HL-60 (cell line): Measurements from ENCODE around the gene TTL.
"Not testable (repeated sequence)": the region's sequence is repeated elsewhere in the genome, so short reads cannot be mapped to it uniquely, and the experiment has no call there.

Experiments used
- DNase-seq, 2 experiments: peaks; one replicate each; pipeline ENCODE4 v3.0.0-alpha.2; 2010 to 2020; ENCODE audit warnings: low read depth in 1 of 2, low spot score in 1 of 2
- H3K27ac ChIP-seq: fragments of 250-450 bp; sonication (Bioruptor Pico); replicated peaks from 2 replicates; pipeline ENCODE4 v1.5.1; 2020; ENCODE audit warnings: mild to moderate bottlenecking, moderate library complexity
- H3K27me3 ChIP-seq: fragments of 250-450 bp; sonication (Bioruptor Pico); 2 replicates; pipeline ENCODE4 v1.5.1; 2021; ENCODE audit warnings: mild to moderate bottlenecking, moderate library complexity; ENCODE audit not compliant: insufficient read depth, poor library complexity, severe bottlenecking
- H3K4me3 ChIP-seq: replicated peaks from 2 replicates; pipeline ENCODE4 v1.5.1; 2011; ENCODE audit warnings: mild to moderate bottlenecking, control low read depth, low read length; ENCODE audit not compliant: insufficient read depth
- GABPA ChIP-seq: IDR thresholded peaks from 2 replicates; pipeline ENCODE4 v1.6.1; 2012; ENCODE audit warnings: low read depth
- POLR2AphosphoS5 ChIP-seq: IDR thresholded peaks from 2 replicates; pipeline ENCODE4 v1.6.1; 2012; ENCODE audit warnings: low read depth
- SPI1 ChIP-seq: IDR thresholded peaks from 2 replicates; pipeline ENCODE4 v1.6.1; 2012; ENCODE audit warnings: low read depth, mild to moderate bottlenecking, borderline replicate concordance
- TF ChIP-seq, protein P1 (sequence below): IDR thresholded peaks from 2 replicates; pipeline ENCODE4 v1.6.1; 2012; ENCODE audit warnings: low read depth; ENCODE audit not compliant: insufficient replicate concordance
- TF ChIP-seq, protein P2 (sequence below): IDR thresholded peaks from one replicate; pipeline ENCODE4 v1.5.1; 2011; ENCODE audit warnings: low read length, control low read depth, inconsistent platforms; ENCODE audit not compliant: insufficient read depth

Gene TTL

DNA sequence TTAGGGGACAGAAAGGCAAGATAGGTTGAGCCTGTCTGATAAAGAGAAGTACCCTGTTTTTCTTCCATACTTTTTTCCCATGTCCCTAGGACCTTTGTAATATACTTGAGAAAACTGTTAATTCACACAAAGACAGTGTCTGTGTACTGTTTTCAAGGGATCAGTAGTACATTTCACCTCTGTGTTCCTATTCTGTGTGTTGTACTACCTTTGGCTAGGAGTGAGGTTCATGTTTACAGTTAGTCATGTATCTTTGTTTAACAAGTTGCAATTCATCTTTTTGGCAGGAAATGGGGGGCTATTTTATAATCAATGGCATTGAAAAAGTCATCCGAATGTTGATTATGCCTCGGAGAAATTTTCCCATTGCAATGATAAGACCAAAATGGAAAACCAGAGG is 67.0 kb downstream of the TTL start:
- DNase-seq, result no peak
- Histone ChIP-seq H3K4me3 (no peak overlapping the region), H3K27me3 (no peaks in the 10 kb centered on the region), H3K27ac (no peak overlapping the region)
- TF ChIP-seq GABPA (no peak), POLR2AphosphoS5 (no peak), SPI1 (no peak)
- TF ChIP-seq, protein P1, sequence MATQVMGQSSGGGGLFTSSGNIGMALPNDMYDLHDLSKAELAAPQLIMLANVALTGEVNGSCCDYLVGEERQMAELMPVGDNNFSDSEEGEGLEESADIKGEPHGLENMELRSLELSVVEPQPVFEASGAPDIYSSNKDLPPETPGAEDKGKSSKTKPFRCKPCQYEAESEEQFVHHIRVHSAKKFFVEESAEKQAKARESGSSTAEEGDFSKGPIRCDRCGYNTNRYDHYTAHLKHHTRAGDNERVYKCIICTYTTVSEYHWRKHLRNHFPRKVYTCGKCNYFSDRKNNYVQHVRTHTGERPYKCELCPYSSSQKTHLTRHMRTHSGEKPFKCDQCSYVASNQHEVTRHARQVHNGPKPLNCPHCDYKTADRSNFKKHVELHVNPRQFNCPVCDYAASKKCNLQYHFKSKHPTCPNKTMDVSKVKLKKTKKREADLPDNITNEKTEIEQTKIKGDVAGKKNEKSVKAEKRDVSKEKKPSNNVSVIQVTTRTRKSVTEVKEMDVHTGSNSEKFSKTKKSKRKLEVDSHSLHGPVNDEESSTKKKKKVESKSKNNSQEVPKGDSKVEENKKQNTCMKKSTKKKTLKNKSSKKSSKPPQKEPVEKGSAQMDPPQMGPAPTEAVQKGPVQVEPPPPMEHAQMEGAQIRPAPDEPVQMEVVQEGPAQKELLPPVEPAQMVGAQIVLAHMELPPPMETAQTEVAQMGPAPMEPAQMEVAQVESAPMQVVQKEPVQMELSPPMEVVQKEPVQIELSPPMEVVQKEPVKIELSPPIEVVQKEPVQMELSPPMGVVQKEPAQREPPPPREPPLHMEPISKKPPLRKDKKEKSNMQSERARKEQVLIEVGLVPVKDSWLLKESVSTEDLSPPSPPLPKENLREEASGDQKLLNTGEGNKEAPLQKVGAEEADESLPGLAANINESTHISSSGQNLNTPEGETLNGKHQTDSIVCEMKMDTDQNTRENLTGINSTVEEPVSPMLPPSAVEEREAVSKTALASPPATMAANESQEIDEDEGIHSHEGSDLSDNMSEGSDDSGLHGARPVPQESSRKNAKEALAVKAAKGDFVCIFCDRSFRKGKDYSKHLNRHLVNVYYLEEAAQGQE, result no peak
- TF ChIP-seq, protein P2, sequence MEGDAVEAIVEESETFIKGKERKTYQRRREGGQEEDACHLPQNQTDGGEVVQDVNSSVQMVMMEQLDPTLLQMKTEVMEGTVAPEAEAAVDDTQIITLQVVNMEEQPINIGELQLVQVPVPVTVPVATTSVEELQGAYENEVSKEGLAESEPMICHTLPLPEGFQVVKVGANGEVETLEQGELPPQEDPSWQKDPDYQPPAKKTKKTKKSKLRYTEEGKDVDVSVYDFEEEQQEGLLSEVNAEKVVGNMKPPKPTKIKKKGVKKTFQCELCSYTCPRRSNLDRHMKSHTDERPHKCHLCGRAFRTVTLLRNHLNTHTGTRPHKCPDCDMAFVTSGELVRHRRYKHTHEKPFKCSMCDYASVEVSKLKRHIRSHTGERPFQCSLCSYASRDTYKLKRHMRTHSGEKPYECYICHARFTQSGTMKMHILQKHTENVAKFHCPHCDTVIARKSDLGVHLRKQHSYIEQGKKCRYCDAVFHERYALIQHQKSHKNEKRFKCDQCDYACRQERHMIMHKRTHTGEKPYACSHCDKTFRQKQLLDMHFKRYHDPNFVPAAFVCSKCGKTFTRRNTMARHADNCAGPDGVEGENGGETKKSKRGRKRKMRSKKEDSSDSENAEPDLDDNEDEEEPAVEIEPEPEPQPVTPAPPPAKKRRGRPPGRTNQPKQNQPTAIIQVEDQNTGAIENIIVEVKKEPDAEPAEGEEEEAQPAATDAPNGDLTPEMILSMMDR, result no peak

DNA sequence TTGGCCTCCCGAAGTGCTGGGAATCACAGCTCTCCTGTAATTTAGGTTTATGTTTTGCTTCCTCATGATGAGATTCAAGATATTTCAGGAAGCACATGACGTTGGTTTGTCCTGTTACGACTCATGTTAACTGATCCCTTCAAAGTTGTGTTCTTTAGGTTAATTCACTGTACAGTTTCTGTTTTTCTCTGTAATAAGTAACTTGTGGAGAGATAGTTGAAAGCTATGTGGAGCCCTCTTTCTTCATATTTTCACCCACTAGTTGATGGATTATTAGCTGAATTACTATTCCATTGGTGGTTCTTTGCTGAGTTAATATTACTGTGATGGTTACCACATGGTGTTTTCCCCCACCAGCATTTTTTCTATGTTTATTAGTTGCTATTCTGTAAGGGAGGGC is 84.1 kb downstream of the TTL start:
- Histone ChIP-seq H3K4me3 (no peak overlapping the region), H3K27me3 (no peaks in the 10 kb centered on the region), H3K27ac (no peak overlapping the region)
- no peak for DNase-seq
- TF ChIP-seq POLR2AphosphoS5 (no peak), GABPA (no peak), SPI1 (no peak)
- TF ChIP-seq, protein P2, result no peak
- TF ChIP-seq, protein P1, result no peak

DNA sequence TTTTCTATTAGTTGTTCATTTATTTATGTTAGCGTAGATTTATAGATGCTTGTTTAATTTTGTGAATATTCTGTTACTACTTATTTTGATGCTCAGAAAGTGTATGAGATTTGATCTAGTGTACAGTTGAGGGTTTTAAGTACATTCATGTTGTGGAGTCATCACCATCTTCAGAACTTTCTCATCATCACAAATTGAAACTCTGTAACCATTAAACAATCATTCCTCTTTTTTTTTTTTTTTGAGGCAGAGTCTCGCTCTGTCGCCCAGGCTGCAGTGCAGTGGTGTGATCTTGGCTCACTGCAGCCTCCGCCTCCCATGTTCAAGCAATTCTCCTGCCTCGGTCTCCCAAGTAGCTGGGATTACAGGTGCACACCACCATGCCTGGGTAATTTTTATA is 84.6 kb downstream of the TTL start:
- H3K27me3 ChIP-seq, H3K4me3 ChIP-seq, H3K27ac ChIP-seq, DNase-seq: not testable (repeated sequence)

DNA sequence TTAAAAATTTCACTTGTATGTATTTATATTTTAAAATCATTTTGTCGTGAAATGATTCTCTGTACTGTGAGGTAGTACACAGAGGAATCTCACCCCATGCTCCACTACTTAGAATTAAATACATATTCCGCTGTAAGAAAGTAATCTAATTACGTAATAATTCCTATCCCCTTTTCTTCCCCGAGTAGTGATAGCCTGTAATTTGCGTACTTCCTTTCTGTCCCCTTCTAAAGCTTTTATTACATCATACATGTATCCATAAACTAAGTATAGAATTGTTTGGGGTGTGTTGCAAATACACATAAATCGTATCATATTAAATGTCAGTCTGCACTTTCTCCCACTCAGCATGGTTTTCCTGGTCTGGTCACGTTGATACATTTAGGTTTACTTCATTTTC is 90.0 kb downstream of the TTL start:
- Histone ChIP-seq H3K27me3 (no peaks in the 10 kb centered on the region), H3K27ac (no peak overlapping the region), H3K4me3 (no peak overlapping the region)
- TF ChIP-seq, protein P2, result no peak
- TF ChIP-seq POLR2AphosphoS5, result no peak
- TF ChIP-seq SPI1, result no peak
- TF ChIP-seq, protein P1, result no peak
- TF ChIP-seq GABPA, result no peak
- DNase-seq, result no peak
